Transverse colon (tissue), 4 donors: ENCODE data around the gene INTS4. TPM values are rescaled to one million over a fixed set of nuclear protein-coding genes. Genes with fewer than 3 reads are reported as not detected.
A peak's percentile ranks its signal among the peaks of the same experiment; 100 is the strongest.
"Not testable (repeated sequence)": the region's sequence is repeated elsewhere in the genome, so short reads cannot be mapped to it uniquely, and the experiment has no call there.

ENCODE experiments used
- DNase-seq: peaks from one replicate; pipeline ENCODE4 v3.0.0-alpha.2; 2019
- H3K27ac ChIP-seq, 4 donors: fragments of 200-600 bp; sonication (generic); 2 replicates each; pipeline ENCODE4 v1.5.1; 2016 to 2018; ENCODE audit warnings: inconsistent platforms in 4 of 4
- H3K27me3 ChIP-seq: fragments of 200-600 bp; sonication (generic); 2 replicates; pipeline ENCODE4 v1.5.1; 2017; ENCODE audit warnings: inconsistent platforms
- H3K36me3 ChIP-seq, 4 donors: fragments of 200-600 bp; sonication (generic); 2 replicates each; pipeline ENCODE4 v1.5.1; 2017 to 2019; ENCODE audit warnings: inconsistent platforms in 4 of 4
- H3K4me1 ChIP-seq, 4 donors: fragments of 200-600 bp; sonication (generic); 2 replicates each; pipeline ENCODE4 v1.5.1; 2017 to 2020; ENCODE audit warnings: inconsistent platforms in 4 of 4
- H3K4me3 ChIP-seq, 4 donors: fragments of 200-600 bp; sonication (generic); 1 replicate in 1 of 4; 2 replicates in 3 of 4; pipeline versions ENCODE4 v1.5.1 to v1.6.1; 2017 to 2019; ENCODE audit warnings: inconsistent platforms in 4 of 4
- H3K9me3 ChIP-seq, 2 donors: fragments of 200-600 bp; sonication (generic); 2 replicates each; pipeline ENCODE4 v1.5.1; 2017 to 2019; ENCODE audit warnings: inconsistent platforms in 2 of 2
- EP300 ChIP-seq: sonication (generic); formaldehyde crosslinking; IDR thresholded peaks from one replicate; pipeline ENCODE4 v1.6.1; 2017; ENCODE audit warnings: antibody characterized with exemption, low read depth
- POLR2A ChIP-seq: fragments of 450-650 bp; IDR thresholded peaks from one replicate; pipeline ENCODE4 v1.6.1; 2016; ENCODE audit warnings: antibody characterized with exemption, mild to moderate bottlenecking, moderate library complexity
- POLR2AphosphoS5 ChIP-seq, 3 donors: sonication (generic); formaldehyde crosslinking; IDR thresholded peaks; one replicate each; pipeline ENCODE4 v1.6.1; 2016; ENCODE audit warnings: antibody characterized with exemption in 3 of 3
- WGBS, 2 donors: methylation state at CpG; one replicate each; pipeline ENCODE4 v1.1.5; 2018; ENCODE audit warnings: low coverage in 1 of 2; 5-methylcytosine and 5-hydroxymethylcytosine counted together
- in situ Hi-C, 4 donors: fragments of 200-750 bp; cut with MboI; loops; one replicate each; pipeline versions ENCODE4 v1.15.0 to v1.15.1; 2017; ENCODE audit warnings: low sequenced_read_pairs in 3 of 4, low pct_ligation_motif_present in 1 of 4, low pct_unique_long_range_greater_than_20kb in 1 of 4
- intact Hi-C: fragments of 100-400 bp; cut with DNase I; formaldehyde crosslinking; loops from one replicate; pipeline ENCODE4 v1.15.1; 2023; ENCODE audit warnings: low total_unique reads
- total RNA-seq, 4 donors: library from RNA; depleted of rRNA; stranded (reverse); fragments of >200 nt; gene quantifications; one replicate each; pipeline ENCODE4 v1.1.0, GENCODE V29; 2016
- TF ChIP-seq, protein P1 (sequence below), 5 experiments: fragments of 200-600 bp in 3 of 5; fragments of 450-650 bp in 2 of 5; sonication (generic) in 3 of 5; IDR thresholded peaks; 1 replicate in 2 of 5; 2 replicates in 3 of 5; pipeline ENCODE4 v1.5.1; 2016 to 2017; ENCODE audit warnings: antibody characterized with exemption in 5 of 5, inconsistent platforms in 3 of 5, mild to moderate bottlenecking in 2 of 5, moderate library complexity in 1 of 5

The INTS4 gene
- total RNA-seq, 4 donors from 2014 or later: 3.8 to 45.9 (median 31.5) TPM

DNA sequence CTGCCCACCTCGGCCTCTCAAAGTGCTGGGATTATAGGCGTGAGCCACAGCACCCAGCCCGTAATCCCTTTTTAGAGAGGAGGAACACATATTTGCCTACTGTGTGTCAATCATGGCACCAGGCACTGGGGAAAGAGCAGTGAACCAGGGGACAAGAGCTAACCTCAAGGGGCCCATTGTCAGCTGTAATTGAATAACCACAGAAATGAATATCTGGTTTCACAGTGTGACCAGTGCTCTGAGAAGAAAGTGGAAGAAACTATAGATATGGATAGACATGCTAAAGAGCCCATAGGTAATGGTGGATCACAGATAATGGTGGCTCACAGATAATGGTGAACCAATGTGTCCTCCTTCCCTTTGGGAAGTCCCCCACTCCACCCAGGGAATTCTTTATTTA lies 37.2 kb upstream of the INTS4 start:
- Histone ChIP-seq H3K27me3 (no peaks in the 10 kb centered on the region), H3K4me3 (no peak overlapping the region), H3K27ac (no peak overlapping the region), H3K4me1 (peaks cover 4 to 23% (median 9%) of the 10 kb centered on the region in 4 donors), H3K9me3 (no peaks in the 10 kb centered on the region), H3K36me3 (no peaks in the 10 kb centered on the region)
- in situ Hi-C loops: no loop called here
- intact Hi-C loops: no loop called here
- WGBS, 2 donors: 89% methylated on average over 3 of the region's 3 CpGs; no CpG with 5 or more reads in 1 of the 2 donors
- TF ChIP-seq POLR2AphosphoS5 (IDR thresholded peaks at IDR 0.05) (no peak), POLR2A (no peak), EP300 (no peak)
- TF ChIP-seq, protein P1, sequence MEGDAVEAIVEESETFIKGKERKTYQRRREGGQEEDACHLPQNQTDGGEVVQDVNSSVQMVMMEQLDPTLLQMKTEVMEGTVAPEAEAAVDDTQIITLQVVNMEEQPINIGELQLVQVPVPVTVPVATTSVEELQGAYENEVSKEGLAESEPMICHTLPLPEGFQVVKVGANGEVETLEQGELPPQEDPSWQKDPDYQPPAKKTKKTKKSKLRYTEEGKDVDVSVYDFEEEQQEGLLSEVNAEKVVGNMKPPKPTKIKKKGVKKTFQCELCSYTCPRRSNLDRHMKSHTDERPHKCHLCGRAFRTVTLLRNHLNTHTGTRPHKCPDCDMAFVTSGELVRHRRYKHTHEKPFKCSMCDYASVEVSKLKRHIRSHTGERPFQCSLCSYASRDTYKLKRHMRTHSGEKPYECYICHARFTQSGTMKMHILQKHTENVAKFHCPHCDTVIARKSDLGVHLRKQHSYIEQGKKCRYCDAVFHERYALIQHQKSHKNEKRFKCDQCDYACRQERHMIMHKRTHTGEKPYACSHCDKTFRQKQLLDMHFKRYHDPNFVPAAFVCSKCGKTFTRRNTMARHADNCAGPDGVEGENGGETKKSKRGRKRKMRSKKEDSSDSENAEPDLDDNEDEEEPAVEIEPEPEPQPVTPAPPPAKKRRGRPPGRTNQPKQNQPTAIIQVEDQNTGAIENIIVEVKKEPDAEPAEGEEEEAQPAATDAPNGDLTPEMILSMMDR (IDR thresholded peaks at IDR 0.05): no peak
- no peak for DNase-seq

GRCh38 chr11:78030429-78031325 lies 36.2 kb upstream of the INTS4 start:
- DNase-seq: peak; percentile 73
- intact Hi-C loops: no loop called here
- TF ChIP-seq POLR2A (no peak), POLR2AphosphoS5 (IDR thresholded peaks at IDR 0.05) (no peak), EP300 (no peak)
- TF ChIP-seq, protein P1 (IDR thresholded peaks at IDR 0.05): no peak
- Histone ChIP-seq H3K27me3 (no peaks in the 10 kb centered on the region), H3K36me3 (no peaks in the 10 kb centered on the region), H3K4me3 (no peak overlapping the region), H3K9me3 (no peaks in the 10 kb centered on the region), H3K4me1 (peaks cover 4 to 23% (median 8%) of the 10 kb centered on the region in 4 donors), H3K27ac (peak overlapping the region; percentile 2 to 27 (median 20))
- 30 to 50% methylated on average over 3 to 7 of the region's 7 CpGs for WGBS, 2 donors
- in situ Hi-C loops: no loop called here

DNA sequence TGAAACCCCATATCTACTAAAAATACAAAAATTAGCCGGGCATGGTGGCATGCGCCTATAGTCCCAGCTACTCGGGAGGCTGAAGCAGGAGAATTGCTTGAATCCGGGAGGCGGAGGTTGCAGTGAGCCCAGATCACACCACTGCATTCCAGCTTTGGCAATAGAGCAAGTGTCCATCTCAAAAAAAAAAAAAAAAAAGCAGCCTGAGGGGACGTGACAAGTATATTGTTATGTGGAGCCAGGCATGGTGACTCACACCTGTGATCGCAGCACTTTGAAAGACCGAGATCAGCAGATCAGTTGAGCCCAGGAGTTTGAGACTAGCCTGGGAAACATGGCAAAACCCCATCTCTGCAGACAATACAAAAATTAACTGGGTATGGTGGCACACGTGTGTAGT lies 34.0 kb upstream of the INTS4 start:
- H3K4me3 ChIP-seq, H3K27ac ChIP-seq, intact Hi-C loops, H3K9me3 ChIP-seq, H3K27me3 ChIP-seq, DNase-seq, in situ Hi-C loops, H3K36me3 ChIP-seq: not testable (repeated sequence)
- 82 to 89% methylated on average over 2 to 9 of the region's 9 CpGs for WGBS, 2 donors
- peaks cover 4 to 27% (median 8%) of the 10 kb centered on the region in 4 donors for H3K4me1 ChIP-seq

GRCh38 chr11:78027759-78028158 lies 33.3 kb upstream of the INTS4 start:
- in situ Hi-C loops: no loop called here
- no peaks in the 10 kb centered on the region for H3K36me3 ChIP-seq
- 86 to 100% methylated on average over 2 of the region's 2 CpGs for WGBS, 2 donors
- H3K4me1 ChIP-seq: peaks cover 4 to 29% (median 8%) of the 10 kb centered on the region in 4 donors
- no peak overlapping the region for H3K4me3 ChIP-seq
- no peaks in the 10 kb centered on the region for H3K27me3 ChIP-seq
- H3K9me3 ChIP-seq: no peaks in the 10 kb centered on the region
- no peak overlapping the region for H3K27ac ChIP-seq
- DNase-seq: no peak
- intact Hi-C loops: no loop called here
- no peak for TF ChIP-seq POLR2AphosphoS5 (IDR thresholded peaks at IDR 0.05)
- TF ChIP-seq EP300: no peak
- TF ChIP-seq, protein P1 (IDR thresholded peaks at IDR 0.05): no peak
- TF ChIP-seq POLR2A: no peak
